ENCODE data around the gene DIDO1. TPM values are rescaled to one million over a fixed set of nuclear protein-coding genes. Genes with fewer than 3 reads are reported as not detected.

DIDO1 gene
- total RNA-seq, 2 donors from 2014 or later: 40.1 to 52.7 TPM

DNA sequence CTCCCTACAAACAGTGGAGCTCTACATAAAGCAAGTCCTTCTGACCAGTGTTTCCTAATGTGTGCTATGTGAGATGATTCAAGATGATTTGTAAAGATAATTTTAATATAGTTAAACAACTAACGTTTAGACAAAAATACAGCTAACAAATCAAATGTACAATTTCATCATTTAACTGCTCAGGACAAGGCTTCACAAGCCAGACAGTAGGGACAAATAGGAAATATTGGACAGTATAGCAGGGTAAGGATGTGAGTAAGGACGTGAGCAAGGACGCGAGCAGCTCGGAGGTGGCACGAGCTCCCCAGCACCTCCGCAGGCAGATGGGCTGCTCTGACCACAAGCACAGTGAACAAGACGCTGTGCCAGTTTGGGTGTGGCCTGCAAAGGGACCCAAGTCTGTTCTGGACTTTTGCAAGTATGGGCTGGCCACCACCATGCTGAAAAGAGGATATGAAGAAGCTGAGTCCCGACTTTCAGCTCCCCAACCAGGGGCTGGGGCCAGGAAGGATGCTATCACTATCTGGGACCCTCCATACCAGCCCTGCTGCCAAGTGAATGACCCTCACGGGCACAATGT lies 14.5 kb downstream of the DIDO1 start:
- no peak for DNase-seq (ENCODE audit: low spot score in 2 of 2)
- Mint-ChIP-seq H3K27ac (peak overlapping the region in 1 of 2 donors; percentile 90), H3K9me3 (no peaks in the 10 kb centered on the region), H3K36me3 (peaks cover 18 to 21% of the 10 kb centered on the region in 2 donors)
- ATAC-seq: no peak

DNA sequence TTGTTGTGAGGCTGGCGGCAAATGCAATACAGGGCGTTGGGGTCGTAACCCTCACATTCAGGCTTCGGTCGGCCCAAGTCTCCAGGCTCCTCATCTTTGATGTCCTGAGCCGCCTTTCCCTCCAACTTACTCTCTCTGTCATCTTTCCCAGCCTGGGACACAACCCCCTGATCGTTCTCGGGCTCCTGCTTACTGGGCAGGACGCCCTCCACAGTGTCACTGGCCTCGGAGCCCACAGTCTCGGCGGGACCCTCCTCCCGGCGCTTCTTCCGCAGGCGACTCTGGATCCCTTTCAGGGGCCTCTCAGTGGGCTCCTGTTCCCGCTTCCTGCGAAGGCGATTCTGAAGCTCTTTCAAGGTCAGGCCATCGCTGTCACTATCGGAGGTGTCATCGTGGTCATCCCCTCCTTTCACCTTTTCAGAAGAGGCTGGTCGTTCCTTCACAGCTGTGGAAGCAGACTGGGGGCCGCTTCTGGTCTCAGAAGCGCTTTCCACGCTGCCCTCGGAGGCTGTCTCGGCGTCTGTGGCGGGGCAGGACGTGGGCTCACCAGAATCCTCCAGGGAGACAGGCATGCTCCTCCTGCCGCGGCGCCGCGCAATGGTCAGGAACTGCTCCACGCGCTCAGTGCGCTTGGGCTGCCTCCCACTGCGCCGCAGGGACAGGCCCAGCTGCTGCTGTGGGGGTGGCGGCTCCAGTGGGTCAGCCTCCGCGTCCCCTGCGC lies 15.4 kb downstream of the DIDO1 start:
- Mint-ChIP-seq H3K9me3 (no peaks in the 10 kb centered on the region), H3K36me3 (peaks cover 22 to 24% of the 10 kb centered on the region in 2 donors), H3K27ac (peak overlapping the region in 1 of 2 donors; percentile 2)
- ATAC-seq (no peak), DNase-seq (ENCODE audit: low spot score in 2 of 2) (peak in 1 of 2 donors; percentile 13)

DNA sequence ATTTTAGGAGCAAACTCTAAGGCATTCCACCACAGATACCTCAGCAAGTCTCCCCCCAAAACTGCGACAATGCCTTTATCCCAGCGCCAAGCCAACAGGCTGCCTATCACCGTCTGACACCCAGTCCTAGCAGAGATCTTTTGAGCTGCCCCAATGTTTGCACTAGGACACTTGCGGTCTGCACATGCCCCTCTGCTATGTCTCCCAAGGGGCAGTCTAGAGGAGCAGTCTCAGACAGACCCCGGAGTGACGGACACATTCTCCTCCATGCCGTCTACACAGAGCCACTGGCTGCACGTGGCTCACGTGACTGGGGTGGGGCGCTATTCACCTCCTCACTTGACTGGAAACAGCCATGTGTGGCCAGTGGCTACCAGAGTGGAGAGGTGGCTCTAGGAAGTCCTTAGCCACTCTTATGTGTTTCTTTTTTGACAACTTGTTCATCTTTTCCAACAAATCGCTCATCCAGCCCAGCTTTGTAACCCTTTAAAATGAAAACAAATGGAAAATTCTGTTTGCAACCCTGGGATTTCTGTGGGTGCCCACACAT lies 16.0 kb downstream of the DIDO1 start:
- peak overlapping the region in 1 of 2 donors; percentile 2 for H3K27ac Mint-ChIP-seq
- peak in 1 of 2 donors; percentile 20 for DNase-seq (ENCODE audit: low spot score in 2 of 2)
- no peaks in the 10 kb centered on the region for H3K9me3 Mint-ChIP-seq
- no peak for ATAC-seq
- H3K36me3 Mint-ChIP-seq: peaks cover 25 to 26% of the 10 kb centered on the region in 2 donors

DNA sequence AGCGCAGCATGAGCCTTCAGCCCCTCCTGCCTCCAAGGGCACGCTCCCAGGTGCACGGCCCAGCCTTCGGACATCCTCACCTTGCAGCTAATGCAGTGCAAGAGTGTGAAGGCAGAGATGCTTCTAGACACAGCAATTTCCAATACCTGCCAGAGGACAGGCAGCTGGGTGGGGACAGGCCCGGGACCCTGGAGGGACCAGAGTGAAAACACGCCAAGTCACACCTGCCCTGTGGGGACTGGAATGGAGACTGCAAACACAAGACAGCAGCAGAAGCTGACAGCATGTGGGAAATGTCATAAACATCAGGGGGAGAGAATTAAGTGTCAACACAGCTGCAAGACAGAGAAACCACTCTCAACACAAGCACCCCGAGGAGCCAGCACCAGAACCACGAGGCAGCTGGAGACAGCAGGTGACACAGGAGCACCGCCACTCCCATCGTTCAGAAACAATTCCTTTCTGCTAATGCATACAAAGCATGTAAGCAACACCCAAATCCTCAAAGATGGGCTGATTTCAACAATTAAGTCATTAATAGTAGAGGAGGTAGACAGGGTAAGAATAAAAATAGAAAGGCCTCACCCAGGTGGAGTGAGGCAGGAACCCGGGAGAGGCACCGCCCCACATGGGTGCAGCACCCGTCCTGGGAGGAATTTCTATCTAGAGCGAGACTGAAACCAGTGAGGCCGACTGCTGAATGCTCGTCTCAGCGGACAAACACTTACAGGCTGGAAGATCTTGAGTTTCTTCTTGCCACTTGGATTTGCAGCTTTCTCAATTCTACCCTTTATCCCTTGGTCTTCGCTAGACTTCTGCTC lies 17.1 kb downstream of the DIDO1 start:
- peaks cover 31 to 32% of the 10 kb centered on the region in 2 donors for H3K36me3 Mint-ChIP-seq
- no peaks in the 10 kb centered on the region for H3K9me3 Mint-ChIP-seq
- peak overlapping the region in 1 of 2 donors; percentile 67 for H3K27ac Mint-ChIP-seq
- DNase-seq (ENCODE audit: low spot score in 2 of 2) (no peak), ATAC-seq (no peak)

DNA sequence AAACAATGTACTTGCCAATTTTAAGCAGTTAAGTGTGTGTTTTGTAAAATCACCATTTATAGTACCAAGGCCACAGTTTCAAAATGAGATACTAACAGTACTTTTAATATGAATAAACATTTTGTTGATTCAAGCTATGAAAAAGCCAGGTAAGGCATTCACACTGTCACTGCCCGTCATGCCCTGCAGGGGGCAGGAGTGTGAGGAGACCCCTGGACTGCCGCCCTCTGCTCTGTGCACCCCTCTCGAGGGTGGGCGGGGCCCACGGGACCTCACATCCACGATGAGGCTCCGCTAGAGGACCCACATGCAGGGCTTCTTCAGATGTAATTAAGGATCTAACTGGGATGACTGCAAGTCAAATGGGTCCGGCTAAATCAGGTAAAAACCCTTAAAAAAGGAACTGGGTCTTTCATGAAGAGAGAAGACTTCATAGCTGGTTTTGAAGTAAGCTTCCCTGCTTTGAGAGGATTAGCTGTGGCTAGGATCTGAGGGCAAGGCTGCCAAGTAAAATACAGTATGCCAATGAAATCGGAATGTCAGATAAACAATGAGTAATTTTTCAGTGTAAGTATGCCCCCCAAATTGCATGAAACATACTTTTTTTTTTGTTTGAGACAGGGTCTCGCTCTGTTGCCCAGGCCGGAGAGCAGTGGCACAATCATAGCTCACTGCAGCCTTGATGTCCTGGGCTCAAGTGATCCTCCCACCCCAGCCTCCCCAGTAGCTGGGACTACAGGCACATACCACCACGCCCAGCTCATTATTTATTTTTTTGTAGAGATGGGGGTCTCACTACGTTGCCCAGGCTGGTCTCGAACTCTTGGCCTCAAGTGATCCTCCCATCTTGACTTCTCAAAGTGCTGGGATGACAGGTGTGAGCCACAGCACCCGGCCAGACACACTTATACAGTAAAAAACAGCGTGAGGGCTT lies 18.7 kb downstream of the DIDO1 start:
- ATAC-seq: peak in 1 of 2 donors; percentile 71
- DNase-seq (ENCODE audit: low spot score in 2 of 2): no peak
- H3K36me3 Mint-ChIP-seq: peaks cover 31 to 32% of the 10 kb centered on the region in 2 donors

DNA sequence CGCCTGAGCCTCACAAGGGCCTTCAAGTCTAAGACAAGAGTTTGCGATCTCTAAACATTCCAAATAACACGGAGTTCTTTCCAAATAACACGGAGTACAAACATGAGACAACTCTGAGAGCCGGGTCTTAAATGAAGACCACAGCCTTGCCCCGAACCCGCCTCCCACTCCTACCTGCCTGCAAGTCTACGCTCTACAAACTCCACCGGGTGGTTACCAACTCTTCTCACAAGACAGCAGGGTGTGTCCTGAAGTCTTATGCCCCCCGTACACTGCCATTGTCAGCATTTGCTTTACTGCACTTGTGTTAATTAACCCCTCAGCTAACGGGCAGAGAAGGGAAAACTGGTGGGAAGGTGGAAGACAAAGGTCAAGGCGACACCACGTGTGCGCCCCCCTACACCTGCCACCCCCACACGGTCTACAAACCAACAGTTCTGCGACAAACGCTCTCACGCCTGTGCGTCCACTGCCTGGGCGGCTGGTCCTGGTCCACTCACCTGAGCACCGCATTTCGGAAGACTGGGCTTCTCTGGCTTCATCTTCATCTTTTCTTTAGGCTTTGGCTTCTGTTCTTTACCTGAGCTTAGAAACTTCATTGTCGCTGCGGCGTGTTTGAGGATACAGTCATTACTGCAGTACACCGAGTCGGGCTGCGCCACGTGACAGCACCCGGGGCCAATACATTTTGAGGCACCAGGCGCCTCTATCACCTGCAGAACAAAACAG lies 19.5 kb downstream of the DIDO1 start:
- Mint-ChIP-seq H3K27ac (peak overlapping the region; percentile 28 to 60), H3K36me3 (peaks cover 31 to 32% of the 10 kb centered on the region in 2 donors)
- ATAC-seq: no peak

More for the DNA sequence above, 18.7 kb downstream of the DIDO1 start:
- peak overlapping the region in 1 of 2 donors; percentile 84 for H3K27ac Mint-ChIP-seq
- no peaks in the 10 kb centered on the region for H3K9me3 Mint-ChIP-seq

DNA sequence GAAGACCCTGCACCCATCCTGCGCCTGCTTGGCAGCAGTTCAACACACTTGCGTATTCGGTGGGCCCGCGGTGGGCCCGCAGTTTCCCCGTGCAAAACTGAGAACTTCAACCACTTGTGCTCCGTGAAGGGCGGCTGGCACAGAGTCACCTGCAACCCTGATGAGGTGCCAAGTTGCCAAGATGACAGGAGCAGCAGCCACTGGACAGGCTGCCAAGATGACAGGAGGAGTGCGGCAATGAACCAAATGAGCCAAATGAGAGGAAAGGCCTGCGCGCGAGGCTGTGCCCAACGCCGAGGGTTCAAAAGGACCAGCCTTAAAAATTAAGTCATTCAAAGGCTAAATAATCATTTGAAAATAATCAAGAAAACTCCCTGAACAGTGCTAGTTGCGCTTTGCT lies 20.1 kb downstream of the DIDO1 start:
- ATAC-seq (no peak), DNase-seq (ENCODE audit: low spot score in 2 of 2) (no peak)
- Mint-ChIP-seq H3K9me3 (no peaks in the 10 kb centered on the region), H3K36me3 (peaks cover 31 to 32% of the 10 kb centered on the region in 2 donors), H3K27ac (peak overlapping the region in 1 of 2 donors; percentile 28)

More for the DNA sequence above, 19.5 kb downstream of the DIDO1 start:
- H3K9me3 Mint-ChIP-seq: no peaks in the 10 kb centered on the region
- DNase-seq (ENCODE audit: low spot score in 2 of 2): no peak

DNA sequence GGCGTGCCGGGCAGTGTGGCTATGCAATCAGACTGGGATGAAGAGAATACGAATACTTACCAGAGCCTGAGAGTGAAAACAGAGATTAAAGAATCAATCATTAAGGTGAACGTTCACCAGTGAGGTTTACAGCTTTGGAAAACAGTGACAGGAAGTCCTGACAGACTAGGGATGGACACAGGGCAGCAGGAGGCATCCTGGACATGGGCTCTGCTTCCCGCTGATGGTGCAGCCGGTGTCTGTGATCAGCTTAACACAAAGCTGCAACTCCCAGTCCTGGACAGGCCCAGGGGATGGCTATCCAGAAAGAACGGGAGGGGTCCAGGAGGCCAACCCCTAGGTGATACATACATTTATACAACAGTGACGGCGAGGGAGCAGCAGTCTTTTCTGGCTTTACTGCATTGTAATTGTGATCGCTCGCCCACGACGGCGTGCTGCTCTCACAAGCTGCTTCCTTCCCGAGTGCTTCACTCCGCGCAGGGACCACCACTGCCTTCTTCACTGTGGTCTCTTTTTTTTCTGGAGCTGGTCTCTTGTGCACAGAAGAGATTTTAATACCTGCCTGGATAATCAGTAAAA lies 20.7 kb downstream of the DIDO1 start:
- ATAC-seq (no peak), DNase-seq (ENCODE audit: low spot score in 2 of 2) (no peak)
- H3K9me3 Mint-ChIP-seq: no peaks in the 10 kb centered on the region
- H3K36me3 Mint-ChIP-seq: peaks cover 26 to 28% of the 10 kb centered on the region in 2 donors
- H3K27ac Mint-ChIP-seq: peak overlapping the region in 1 of 2 donors; percentile 3

DNA sequence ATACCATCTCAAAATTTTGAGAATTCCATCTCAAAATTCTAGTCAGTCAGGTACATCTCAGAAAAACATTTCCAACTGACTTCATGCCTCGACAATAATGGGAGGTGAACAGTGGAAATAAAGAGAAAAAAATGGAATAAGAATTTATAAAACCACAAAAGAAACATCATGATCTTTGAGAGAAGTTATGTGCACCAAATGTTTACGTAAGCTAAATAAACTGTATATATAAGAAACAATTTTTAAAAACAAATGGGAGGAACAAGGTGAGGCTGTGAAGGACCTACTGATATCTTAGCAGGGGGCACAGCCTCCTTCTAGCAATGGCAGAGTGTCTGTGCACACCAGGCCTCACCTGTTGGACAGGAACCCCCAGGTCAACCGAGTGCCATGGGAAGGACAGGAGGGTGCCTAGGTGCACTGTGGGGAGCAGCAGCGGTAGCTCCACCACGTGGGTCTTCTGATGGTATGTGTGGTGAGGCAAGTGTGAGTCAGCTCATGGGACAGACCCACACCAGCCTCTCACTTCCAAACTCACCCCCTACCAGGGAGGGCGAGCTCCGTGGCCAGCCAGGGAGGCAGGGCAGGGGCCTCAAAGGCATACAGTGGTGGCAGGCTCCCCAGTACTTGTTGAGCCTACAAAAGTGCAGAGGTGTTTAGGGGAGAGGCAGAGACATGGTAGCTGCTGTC lies 23.2 kb downstream of the DIDO1 start:
- H3K27ac Mint-ChIP-seq: peak overlapping the region; percentile 19 to 85
- H3K36me3 Mint-ChIP-seq: peaks cover 17 to 22% of the 10 kb centered on the region in 2 donors
- ATAC-seq (peak; percentile 7 to 79), DNase-seq (ENCODE audit: low spot score in 2 of 2) (no peak)
- no peaks in the 10 kb centered on the region for H3K9me3 Mint-ChIP-seq

DNA sequence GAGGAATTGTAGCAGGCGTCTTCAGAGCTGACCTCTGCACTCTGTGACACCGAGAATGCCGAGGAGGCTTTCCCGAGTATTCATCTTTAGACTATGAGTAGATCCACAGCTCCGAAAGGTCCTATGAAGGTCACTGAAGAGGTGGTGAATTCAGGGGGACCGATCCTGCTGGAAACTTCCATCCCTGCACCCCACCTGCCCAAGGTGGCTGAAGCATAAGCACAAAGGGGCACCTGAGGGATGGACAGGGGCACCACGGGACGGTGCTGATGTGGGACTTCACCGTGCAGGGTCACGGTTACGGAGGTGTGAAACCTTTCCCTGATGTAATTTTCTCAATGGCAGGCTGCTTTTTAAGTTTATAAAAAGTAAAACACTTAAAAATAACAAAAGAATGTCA lies 24.4 kb downstream of the DIDO1 start:
- Mint-ChIP-seq H3K27ac (peak overlapping the region; percentile 19 to 65), H3K36me3 (peaks cover 14 to 26% of the 10 kb centered on the region in 2 donors), H3K9me3 (no peaks in the 10 kb centered on the region)
- ATAC-seq (no peak), DNase-seq (ENCODE audit: low spot score in 2 of 2) (no peak)

DNA sequence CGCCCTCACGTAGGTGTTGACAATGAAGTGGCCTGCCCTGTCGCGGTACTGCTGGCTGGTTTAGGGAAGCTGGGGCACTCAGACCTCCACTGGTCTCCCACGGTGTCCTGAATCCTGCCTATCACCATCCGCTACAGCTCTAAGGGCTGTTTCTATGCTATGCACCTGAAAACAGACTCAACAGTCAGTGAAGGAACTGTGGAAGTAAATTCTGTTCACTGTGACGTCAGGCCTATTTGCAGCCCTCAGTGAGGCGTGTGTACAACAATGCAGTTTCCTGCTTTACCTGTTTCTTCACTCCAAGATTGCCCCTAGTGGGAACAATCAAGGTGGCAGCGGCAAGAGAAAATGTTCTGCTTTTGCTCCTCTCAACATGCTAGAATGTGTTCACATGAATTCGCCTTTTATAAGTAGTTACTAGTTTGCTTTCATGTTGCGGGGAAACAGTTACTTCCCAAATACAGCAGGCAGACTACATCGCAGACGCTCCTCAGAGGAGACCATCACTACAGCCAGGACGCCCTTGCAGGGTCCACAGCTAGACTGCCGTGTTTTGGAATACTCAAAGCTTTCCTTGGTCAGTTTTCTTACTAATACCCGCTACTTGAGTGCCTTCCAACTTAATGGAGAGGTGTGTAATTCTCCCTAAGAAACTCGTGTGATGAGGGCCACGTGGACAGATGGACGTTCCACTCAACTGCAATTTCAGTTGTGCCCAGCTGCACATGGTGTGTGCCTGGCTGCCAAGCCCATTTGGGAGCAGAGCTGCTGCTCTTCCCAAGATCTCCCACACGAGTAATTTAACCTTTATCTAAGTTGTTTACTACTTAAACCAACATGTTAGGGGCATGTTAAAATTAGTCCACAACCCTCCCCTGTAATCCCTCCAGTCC lies 25.4 kb downstream of the DIDO1 start:
- Mint-ChIP-seq H3K9me3 (no peaks in the 10 kb centered on the region), H3K36me3 (peaks cover 7 to 21% of the 10 kb centered on the region in 2 donors), H3K27ac (peak overlapping the region; percentile 65 to 83)
- peak in 1 of 2 donors; percentile 43 for ATAC-seq
- DNase-seq (ENCODE audit: low spot score in 2 of 2): no peak

DNA sequence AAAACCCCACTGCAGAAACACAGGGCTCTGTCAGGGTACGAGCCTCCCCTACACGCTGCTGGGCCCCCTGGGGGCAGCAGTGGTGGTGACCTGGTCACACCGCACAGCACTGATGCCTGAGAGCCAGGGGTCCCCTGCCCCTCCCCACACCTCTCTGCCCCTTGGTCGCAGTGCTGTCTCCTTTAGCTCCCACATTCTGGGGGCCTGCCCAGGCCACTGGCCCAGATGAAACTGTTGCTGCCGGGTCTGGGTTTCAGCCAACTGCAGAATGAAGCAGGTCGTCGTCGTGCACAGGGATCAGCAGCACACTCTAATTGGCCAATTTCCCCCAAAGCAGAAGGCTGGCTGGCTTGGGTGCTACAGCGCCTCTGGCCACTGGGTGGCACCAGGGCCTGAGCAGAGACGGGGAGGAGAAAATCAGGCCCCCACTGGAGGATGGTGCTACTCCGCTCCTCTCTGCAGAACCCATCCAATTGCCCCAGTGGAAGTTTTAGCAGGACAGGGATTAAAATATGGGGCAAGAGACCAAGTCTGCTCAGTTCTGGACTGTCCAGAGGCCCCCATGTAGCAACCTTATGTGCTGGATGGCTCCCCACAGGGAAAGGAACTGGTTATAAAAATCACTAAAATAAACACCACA lies 26.1 kb downstream of the DIDO1 start:
- peaks cover 4 to 20% of the 10 kb centered on the region in 2 donors for H3K36me3 Mint-ChIP-seq
- ATAC-seq (peak; percentile 73 to 85), DNase-seq (ENCODE audit: low spot score in 2 of 2) (peak; percentile 72 to 73)
- H3K9me3 Mint-ChIP-seq: no peaks in the 10 kb centered on the region
- H3K27ac Mint-ChIP-seq: peak overlapping the region; percentile 77 to 83

DNA sequence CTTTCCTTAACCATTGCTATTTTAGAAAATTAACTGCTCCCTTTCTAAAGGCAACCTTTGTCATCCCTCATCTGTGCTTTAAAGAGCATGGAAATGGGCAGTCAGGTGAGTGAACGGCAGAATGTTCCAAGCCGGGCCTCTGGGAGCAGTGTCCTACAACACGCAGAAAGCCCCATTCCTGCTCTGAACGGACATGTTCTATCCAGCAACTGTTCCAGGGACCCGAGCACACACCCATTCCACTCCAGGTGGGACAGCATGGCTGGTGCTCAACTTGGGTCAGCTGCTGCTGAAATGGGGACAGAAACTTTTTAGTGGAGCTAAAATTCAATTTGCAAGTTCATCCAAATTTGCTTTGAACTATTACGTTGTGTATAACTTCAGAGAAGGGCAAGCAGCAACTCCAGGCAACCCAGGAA lies 26.7 kb downstream of the DIDO1 start:
- no peaks in the 10 kb centered on the region for H3K9me3 Mint-ChIP-seq
- H3K36me3 Mint-ChIP-seq: peaks cover 0 to 19% of the 10 kb centered on the region in 2 donors
- DNase-seq (ENCODE audit: low spot score in 2 of 2) (no peak), ATAC-seq (no peak)
- H3K27ac Mint-ChIP-seq: peak overlapping the region in 1 of 2 donors; percentile 83
